Choroid plexus epithelial cell (primary cell): ENCODE measurements around the gene UBA1.

Experiments used
- DNase-seq: peaks from one replicate; pipeline ENCODE4 v3.0.0-alpha.2; 2010; ENCODE audit warnings: low read depth
- H3K4me3 ChIP-seq: 2 replicates; pipeline ENCODE4 v1.5.1; 2011; ENCODE audit warnings: low read depth, mild to moderate bottlenecking, control low read depth, low read length, moderate library complexity
- CTCF ChIP-seq: conservative IDR thresholded peaks from 2 replicates; pipeline ENCODE4 v1.5.1; 2011; ENCODE audit warnings: low read depth, mild to moderate bottlenecking, control low read depth, inconsistent platforms, low read length, moderate library complexity

Gene UBA1

GRCh38 chrX:47202316-47202715, 8.7 kb downstream of the UBA1 start:
- H3K4me3 ChIP-seq = no peak overlapping the region
- no peak for TF ChIP-seq CTCF

GRCh38 chrX:47202877-47203276, 9.2 kb downstream of the UBA1 start:
- no peak for TF ChIP-seq CTCF
- no peak overlapping the region for H3K4me3 ChIP-seq
- DNase-seq = no peak

More at GRCh38 chrX:47202316-47202715, 8.7 kb downstream of the UBA1 start:
- no peak for DNase-seq

- no peak for TF ChIP-seq CTCF
Observed at GRCh38 chrX:47204970-47205369, 11.3 kb downstream of the UBA1 start.

GRCh38 chrX:47206316-47206715, 12.7 kb downstream of the UBA1 start:
- no peak overlapping the region for H3K4me3 ChIP-seq
- TF ChIP-seq CTCF = no peak
- peak; percentile 53 for DNase-seq

More at GRCh38 chrX:47204970-47205369, 11.3 kb downstream of the UBA1 start:
- H3K4me3 ChIP-seq = no peak overlapping the region
- DNase-seq = no peak

GRCh38 chrX:47208108-47208507, 14.5 kb downstream of the UBA1 start:
- TF ChIP-seq CTCF = no peak
- no peak overlapping the region for H3K4me3 ChIP-seq

DNA sequence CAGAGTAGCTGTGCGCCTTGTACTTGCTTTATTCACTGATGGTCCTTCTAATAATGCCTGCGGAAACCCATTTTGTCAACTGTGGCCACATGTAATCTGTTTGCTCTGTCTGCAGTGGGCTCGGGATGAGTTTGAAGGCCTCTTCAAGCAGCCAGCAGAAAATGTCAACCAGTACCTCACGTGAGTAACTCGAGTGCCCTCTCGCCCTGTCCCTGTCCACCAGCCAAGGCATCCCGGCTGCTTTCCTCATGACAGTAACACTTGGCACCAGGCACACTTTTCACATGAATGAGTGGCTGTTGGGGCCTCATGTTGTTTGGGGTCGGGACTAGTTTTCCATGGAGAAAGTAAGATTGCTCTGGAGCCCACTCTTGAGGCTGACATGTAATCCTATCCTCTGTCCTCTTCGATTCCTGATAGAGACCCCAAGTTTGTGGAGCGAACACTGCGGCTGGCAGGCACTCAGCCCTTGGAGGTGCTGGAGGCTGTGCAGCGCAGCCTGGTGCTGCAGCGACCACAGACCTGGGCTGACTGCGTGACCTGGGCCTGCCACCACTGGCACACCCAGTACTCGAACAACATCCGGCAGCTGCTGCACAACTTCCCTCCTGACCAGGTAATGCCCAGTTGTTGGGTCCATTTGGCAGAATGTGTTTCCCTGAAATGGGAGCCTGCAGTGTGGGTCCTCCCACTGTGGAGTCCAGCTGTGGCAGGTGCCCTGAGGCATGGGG, 16.0 kb downstream of the UBA1 start:
- no peak for DNase-seq
- TF ChIP-seq CTCF = no peak
- no peak overlapping the region for H3K4me3 ChIP-seq

More at GRCh38 chrX:47208108-47208507, 14.5 kb downstream of the UBA1 start:
- DNase-seq = no peak

DNA sequence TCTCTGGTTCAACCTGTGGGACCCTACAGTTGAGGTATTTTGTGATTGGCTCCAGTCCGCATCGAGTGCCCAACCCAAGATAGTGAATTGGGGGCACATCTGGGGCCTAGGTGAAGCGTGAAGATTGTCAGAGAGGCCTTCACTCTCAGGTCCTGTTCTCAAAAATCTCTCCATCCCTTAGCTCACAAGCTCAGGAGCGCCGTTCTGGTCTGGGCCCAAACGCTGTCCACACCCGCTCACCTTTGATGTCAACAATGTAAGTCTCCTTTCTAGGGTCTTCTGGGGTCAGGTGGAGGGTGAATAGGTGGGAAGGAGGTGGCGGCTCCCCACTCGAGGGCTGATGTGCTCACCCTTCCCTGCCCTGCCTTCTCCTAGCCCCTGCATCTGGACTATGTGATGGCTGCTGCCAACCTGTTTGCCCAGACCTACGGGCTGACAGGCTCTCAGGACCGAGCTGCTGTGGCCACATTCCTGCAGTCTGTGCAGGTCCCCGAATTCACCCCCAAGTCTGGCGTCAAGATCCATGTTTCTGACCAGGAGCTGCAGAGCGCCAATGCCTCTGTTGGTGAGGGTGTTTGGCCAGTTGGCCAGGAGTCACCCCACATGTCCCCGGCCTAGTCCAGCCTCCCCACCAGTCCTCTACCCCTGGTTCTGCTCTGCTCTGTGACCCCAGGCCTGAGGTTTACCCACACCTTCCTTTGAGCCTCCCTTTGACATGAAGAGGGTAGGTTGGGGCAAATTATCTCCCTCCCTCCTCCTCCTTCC, 17.2 kb downstream of the UBA1 start:
- H3K4me3 ChIP-seq = no peak overlapping the region
- no peak for TF ChIP-seq CTCF
- no peak for DNase-seq
